H9 (cell line): ENCODE data around the gene FOXO1. TPM values are rescaled to one million over a fixed set of nuclear protein-coding genes. Genes with fewer than 3 reads are reported as not detected.

Experiments used
- DNase-seq: peaks from one replicate; pipeline ENCODE4 v3.0.0-alpha.2; 2017
- H2AFZ ChIP-seq: one replicate; pipeline ENCODE4 v1.6.1; 2013; ENCODE audit warnings: mild to moderate bottlenecking, low read length, control low read depth, moderate library complexity
- H2AK5ac ChIP-seq: 2 replicates; pipeline ENCODE4 v1.6.1; 2013; ENCODE audit warnings: low read length, control low read depth, mixed read lengths; ENCODE audit not compliant: insufficient read length
- H2BK120ac ChIP-seq: one replicate; pipeline ENCODE4 v1.6.1; 2013; ENCODE audit warnings: low read depth, mild to moderate bottlenecking, low read length, control low read depth, inconsistent platforms; ENCODE audit not compliant: poor library complexity, severe bottlenecking
- H2BK12ac ChIP-seq: 2 replicates; pipeline ENCODE4 v1.6.1; 2013; ENCODE audit warnings: low read length, control low read depth, mixed read lengths, low read depth; ENCODE audit not compliant: insufficient read length
- H2BK15ac ChIP-seq: 2 replicates; pipeline ENCODE4 v1.6.1; 2013; ENCODE audit warnings: low read depth, low read length, control low read depth
- H2BK20ac ChIP-seq: one replicate; pipeline ENCODE4 v1.6.1; 2013; ENCODE audit warnings: low read depth, mild to moderate bottlenecking, low read length, control low read depth, inconsistent platforms; ENCODE audit not compliant: poor library complexity, severe bottlenecking
- H2BK5ac ChIP-seq: 2 replicates; pipeline ENCODE4 v1.6.1; 2013; ENCODE audit warnings: low read length, control low read depth, mixed read lengths; ENCODE audit not compliant: insufficient read length
- H3K14ac ChIP-seq: 2 replicates; pipeline ENCODE4 v1.6.1; 2013; ENCODE audit warnings: low read length, control low read depth; ENCODE audit not compliant: insufficient read depth
- H3K18ac ChIP-seq: 2 replicates; pipeline ENCODE4 v1.6.1; 2013; ENCODE audit warnings: low read depth, mild to moderate bottlenecking, mixed read lengths, low read length, control low read depth; ENCODE audit not compliant: insufficient read length
- H3K23ac ChIP-seq: 2 replicates; pipeline ENCODE4 v1.6.1; 2013; ENCODE audit warnings: low read length, control low read depth, mixed read lengths, low read depth; ENCODE audit not compliant: insufficient read length
- H3K23me2 ChIP-seq: 2 replicates; pipeline ENCODE4 v1.6.1; 2013; ENCODE audit warnings: low read depth, mild to moderate bottlenecking, mixed read lengths, low read length, control low read depth; ENCODE audit not compliant: insufficient read length, poor library complexity, severe bottlenecking
- H3K27ac ChIP-seq: 2 replicates; pipeline ENCODE4 v1.5.1; 2013; ENCODE audit warnings: low read length, control low read depth, mixed read lengths, low read depth; ENCODE audit not compliant: insufficient read length
- H3K27me3 ChIP-seq: 2 replicates; pipeline ENCODE4 v1.6.1; 2013; ENCODE audit warnings: low read length, control low read depth, inconsistent platforms; ENCODE audit not compliant: insufficient read depth
- H3K4ac ChIP-seq: 2 replicates; pipeline ENCODE4 v1.6.1; 2013; ENCODE audit warnings: low read depth, mild to moderate bottlenecking, control low read depth, inconsistent platforms, low read length, moderate library complexity
- H3K4me1 ChIP-seq: 2 replicates; pipeline ENCODE4 v1.6.1; 2013; ENCODE audit warnings: low read length, control low read depth, inconsistent platforms; ENCODE audit not compliant: insufficient read depth
- H3K4me2 ChIP-seq: 2 replicates; pipeline ENCODE4 v1.6.1; 2013; ENCODE audit warnings: low read length, control low read depth, mixed read lengths; ENCODE audit not compliant: insufficient read length, insufficient read depth
- H3K56ac ChIP-seq: 2 replicates; pipeline ENCODE4 v1.6.1; 2013; ENCODE audit warnings: low read depth, mild to moderate bottlenecking, mixed read lengths, low read length, control low read depth; ENCODE audit not compliant: insufficient read length
- H3K79me1 ChIP-seq: 2 replicates; pipeline ENCODE4 v1.6.1; 2013; ENCODE audit warnings: low read depth, mild to moderate bottlenecking, moderate library complexity, low read length, control low read depth, inconsistent platforms; ENCODE audit not compliant: insufficient read depth, poor library complexity, severe bottlenecking
- H3K79me2 ChIP-seq: 2 replicates; pipeline ENCODE4 v1.6.1; 2013; ENCODE audit warnings: low read length, control low read depth, inconsistent platforms; ENCODE audit not compliant: insufficient read depth
- H3K9ac ChIP-seq: 2 replicates; pipeline ENCODE4 v1.6.1; 2013; ENCODE audit warnings: low read length, control low read depth, mixed read lengths; ENCODE audit not compliant: insufficient read length; ENCODE audit errors: extremely low read depth
- H3K9me3 ChIP-seq: one replicate; pipeline ENCODE4 v1.6.1; 2013; ENCODE audit warnings: low read depth, low read length, inconsistent platforms; ENCODE audit not compliant: control insufficient read depth
- H3T11ph ChIP-seq: one replicate; pipeline ENCODE4 v1.6.1; 2013; ENCODE audit warnings: mild to moderate bottlenecking, low read length, control low read depth, inconsistent platforms
- H4K20me1 ChIP-seq: one replicate; pipeline ENCODE4 v1.6.1; 2013; ENCODE audit not compliant: control insufficient read depth, insufficient read length, insufficient read depth
- H4K5ac ChIP-seq: 2 replicates; pipeline ENCODE4 v1.6.1; 2013; ENCODE audit warnings: low read depth, mild to moderate bottlenecking, mixed read lengths, low read length, control low read depth; ENCODE audit not compliant: insufficient read length
- H4K8ac ChIP-seq: replicated peaks from 2 replicates; pipeline ENCODE4 v1.6.1; 2013; ENCODE audit warnings: low read length, control low read depth, mixed read lengths, low read depth; ENCODE audit not compliant: insufficient read length
- H4K91ac ChIP-seq: 2 replicates; pipeline ENCODE4 v1.6.1; 2013; ENCODE audit warnings: low read depth, mild to moderate bottlenecking, moderate library complexity, mixed read lengths, low read length, control low read depth; ENCODE audit not compliant: insufficient read length
- H3K27ac Mint-ChIP-seq, 3 experiments: 2 replicates in 2 of 3; 3 replicates in 1 of 3; pipeline ENCODE4 v1.8.0; 2020 to 2021; ENCODE audit warnings: mixed read lengths in 3 of 3, mild to moderate bottlenecking in 1 of 3, moderate library complexity in 1 of 3
- H3K27me3 Mint-ChIP-seq: 2 replicates; pipeline ENCODE4 v1.8.0; 2021; ENCODE audit warnings: low read depth, mild to moderate bottlenecking, moderate library complexity, mixed read lengths
- H3K36me3 Mint-ChIP-seq, 3 experiments: 2 replicates in 2 of 3; 3 replicates in 1 of 3; pipeline ENCODE4 v1.8.0; 2020 to 2021; ENCODE audit warnings: low read depth in 3 of 3, mixed read lengths in 3 of 3; ENCODE audit not compliant: insufficient read depth in 1 of 3
- H3K4me1 Mint-ChIP-seq, 2 experiments: 2 replicates each; pipeline ENCODE4 v1.8.0; 2020; ENCODE audit warnings: mixed read lengths in 2 of 2
- H3K4me3 Mint-ChIP-seq, 2 experiments: 2 replicates in 1 of 2; 3 replicates in 1 of 2; pipeline ENCODE4 v1.8.0; 2020 to 2021; ENCODE audit warnings: mild to moderate bottlenecking in 2 of 2, mixed read lengths in 2 of 2, moderate library complexity in 1 of 2
- H3K9me3 Mint-ChIP-seq, 2 experiments: 2 replicates in 1 of 2; 3 replicates in 1 of 2; pipeline ENCODE4 v1.8.0; 2020; ENCODE audit warnings: mild to moderate bottlenecking in 2 of 2, mixed read lengths in 2 of 2, moderate library complexity in 1 of 2
- WGBS: extraction: QIAGEN DNeasy Blood & Tissue Kit; methylation state at CpG from one replicate; pipeline ENCODE4 v1.1.7; 2013; ENCODE audit warnings: missing lambda C conversion rate, low lambda C conversion rate, mixed read lengths; ENCODE audit not compliant: insufficient read length; ENCODE audit errors: extremely low coverage; 5-methylcytosine and 5-hydroxymethylcytosine counted together
- total RNA-seq: library from RNA; stranded (reverse); gene quantifications from 2 replicates; pipeline ENCODE4 v1.2.1, GENCODE V29; 2021
- TF ChIP-seq, protein P1 (sequence below): fragments of 200-600 bp; sonication (generic); conservative IDR thresholded peaks from 3 replicates; pipeline ENCODE4 v1.8.0; 2021; ENCODE audit warnings: antibody characterized with exemption, mild to moderate bottlenecking

FOXO1 gene
- total RNA-seq, 1 experiment from 2014 or later = 44.6 TPM

DNA sequence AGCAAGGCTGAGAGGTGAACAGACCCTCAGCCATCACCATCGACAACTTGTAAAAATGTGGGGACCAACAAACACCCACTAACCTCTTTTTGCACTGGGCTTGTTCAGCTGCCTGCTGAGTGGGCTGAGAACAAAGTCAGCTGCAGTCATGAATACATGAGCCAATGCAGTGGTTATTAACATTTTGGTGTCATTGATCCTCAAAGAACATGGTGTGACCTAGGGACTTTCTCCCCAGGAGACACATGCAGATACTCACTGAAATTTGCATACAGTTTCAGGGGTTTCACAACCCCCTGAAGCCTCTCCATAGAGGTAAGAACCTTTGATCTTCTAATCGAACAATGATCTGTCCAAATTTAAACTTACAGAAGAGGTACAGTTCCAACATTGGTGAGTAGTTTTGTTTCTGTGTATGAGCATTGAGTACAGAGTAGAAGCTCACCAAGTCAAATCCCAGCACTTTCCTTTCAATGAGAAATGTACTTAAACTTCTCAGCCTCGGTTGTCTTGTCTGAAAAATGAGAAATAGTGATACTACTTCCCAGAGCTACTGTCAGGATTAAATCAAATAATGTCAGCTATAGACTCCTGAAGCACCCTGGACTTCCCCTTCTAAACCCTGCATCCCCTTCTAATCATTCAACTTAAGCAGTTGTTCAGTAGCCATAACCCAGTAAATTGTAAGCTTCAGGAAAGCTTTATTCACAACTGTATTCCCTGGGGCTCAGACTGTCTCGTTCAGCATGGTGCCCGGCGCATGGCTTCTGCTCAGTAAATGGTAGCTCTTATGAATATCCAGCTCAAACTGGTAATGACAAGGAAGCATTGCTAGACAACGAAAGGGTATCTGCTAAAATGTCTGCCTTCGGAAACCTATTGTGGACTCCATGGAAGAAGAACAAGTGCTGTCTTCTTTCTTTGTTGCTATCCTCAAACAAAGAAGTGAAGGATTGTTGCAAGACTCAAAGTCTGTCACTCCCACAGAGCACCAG lies 148.7 kb downstream of the FOXO1 start:
- H4K8ac ChIP-seq = no peak overlapping the region
- H3K4ac ChIP-seq = no peak overlapping the region
- no peak overlapping the region for H3K18ac ChIP-seq
- H3K23ac ChIP-seq = no peak overlapping the region
- H2BK120ac ChIP-seq = no peak overlapping the region
- no peak for DNase-seq
- no peak overlapping the region for H2AFZ ChIP-seq
- no peak overlapping the region for H3T11ph ChIP-seq
- no peak overlapping the region for H2BK5ac ChIP-seq
- H3K23me2 ChIP-seq = no peaks in the 10 kb centered on the region
- no peak overlapping the region for H4K91ac ChIP-seq
- Mint-ChIP-seq H3K4me3 (no peak overlapping the region), H3K4me1 (peaks cover 2 to 12% of the 10 kb centered on the region in 2 experiments; a peak in 3 of 4 replicates), H3K27me3 (no peaks in the 10 kb centered on the region), H3K36me3 (no peaks in the 10 kb centered on the region), H3K9me3 (no peaks in the 10 kb centered on the region), H3K27ac (no peak overlapping the region)
- WGBS = no CpG with 5 or more reads among the region's 8 CpGs
- no peak overlapping the region for H2BK15ac ChIP-seq
- H2AK5ac ChIP-seq = no peak overlapping the region
- no peak overlapping the region for H4K5ac ChIP-seq
- TF ChIP-seq, protein P1, sequence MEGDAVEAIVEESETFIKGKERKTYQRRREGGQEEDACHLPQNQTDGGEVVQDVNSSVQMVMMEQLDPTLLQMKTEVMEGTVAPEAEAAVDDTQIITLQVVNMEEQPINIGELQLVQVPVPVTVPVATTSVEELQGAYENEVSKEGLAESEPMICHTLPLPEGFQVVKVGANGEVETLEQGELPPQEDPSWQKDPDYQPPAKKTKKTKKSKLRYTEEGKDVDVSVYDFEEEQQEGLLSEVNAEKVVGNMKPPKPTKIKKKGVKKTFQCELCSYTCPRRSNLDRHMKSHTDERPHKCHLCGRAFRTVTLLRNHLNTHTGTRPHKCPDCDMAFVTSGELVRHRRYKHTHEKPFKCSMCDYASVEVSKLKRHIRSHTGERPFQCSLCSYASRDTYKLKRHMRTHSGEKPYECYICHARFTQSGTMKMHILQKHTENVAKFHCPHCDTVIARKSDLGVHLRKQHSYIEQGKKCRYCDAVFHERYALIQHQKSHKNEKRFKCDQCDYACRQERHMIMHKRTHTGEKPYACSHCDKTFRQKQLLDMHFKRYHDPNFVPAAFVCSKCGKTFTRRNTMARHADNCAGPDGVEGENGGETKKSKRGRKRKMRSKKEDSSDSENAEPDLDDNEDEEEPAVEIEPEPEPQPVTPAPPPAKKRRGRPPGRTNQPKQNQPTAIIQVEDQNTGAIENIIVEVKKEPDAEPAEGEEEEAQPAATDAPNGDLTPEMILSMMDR = no peak
- H3K4me2 ChIP-seq = no peak overlapping the region
- H3K9ac ChIP-seq = no peak overlapping the region
- 0 out of 2 replicates have a peak, but pooled peaks cover 2% of the 10 kb centered on the region for H3K4me1 ChIP-seq
- no peak overlapping the region for H2BK20ac ChIP-seq
- H3K79me1 ChIP-seq = no peaks in the 10 kb centered on the region
- no peak overlapping the region for H3K56ac ChIP-seq
- H3K9me3 ChIP-seq = no peaks in the 10 kb centered on the region
- H3K27ac ChIP-seq = no peak overlapping the region
- no peak overlapping the region; the same call in 1 of the 2 replicates for H3K14ac ChIP-seq
- no peaks in the 10 kb centered on the region for H3K79me2 ChIP-seq
- H3K27me3 ChIP-seq = no peaks in the 10 kb centered on the region
- no peak overlapping the region for H2BK12ac ChIP-seq
- no peaks in the 10 kb centered on the region for H4K20me1 ChIP-seq
